Embryonic facial prominence (tissue), 1 donor: Measurements from ENCODE around the gene PEX16.

Source experiments
- DNase-seq: peaks from one replicate; pipeline ENCODE4 v3.0.0-alpha.2; 2016; ENCODE audit errors: extremely low spot score

Gene PEX16

DNA sequence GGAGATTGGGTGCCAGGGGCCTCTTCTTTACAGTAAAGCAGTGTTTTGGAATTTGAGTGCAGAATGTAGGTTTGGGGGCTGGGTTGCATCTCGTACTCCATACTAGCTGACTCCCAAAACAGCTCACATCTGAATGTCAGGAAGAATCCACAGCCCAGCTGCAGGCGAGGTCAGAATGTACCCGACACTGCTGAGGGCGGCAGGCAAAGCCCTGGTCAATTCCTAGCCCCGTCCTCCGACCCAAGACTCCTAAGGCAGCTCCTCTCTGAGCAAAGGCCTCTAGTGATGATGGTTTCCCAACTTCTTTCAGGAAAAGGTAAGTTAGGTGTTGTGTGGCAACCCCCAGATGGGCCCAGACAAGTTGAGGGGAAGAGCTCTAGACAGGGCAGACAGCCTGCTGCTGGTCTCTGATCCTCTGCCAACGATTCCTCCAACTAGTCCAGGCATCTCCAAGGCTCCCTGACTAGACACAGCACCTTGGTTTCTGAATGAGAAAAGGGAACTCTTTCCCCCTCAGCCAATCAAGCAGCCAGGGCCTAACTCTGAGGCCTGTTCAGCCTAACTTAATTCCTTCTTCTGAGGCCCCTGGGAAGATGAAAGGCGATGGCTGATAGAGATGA, 13.4 kb upstream of the PEX16 start:
- DNase-seq = no peak

DNA sequence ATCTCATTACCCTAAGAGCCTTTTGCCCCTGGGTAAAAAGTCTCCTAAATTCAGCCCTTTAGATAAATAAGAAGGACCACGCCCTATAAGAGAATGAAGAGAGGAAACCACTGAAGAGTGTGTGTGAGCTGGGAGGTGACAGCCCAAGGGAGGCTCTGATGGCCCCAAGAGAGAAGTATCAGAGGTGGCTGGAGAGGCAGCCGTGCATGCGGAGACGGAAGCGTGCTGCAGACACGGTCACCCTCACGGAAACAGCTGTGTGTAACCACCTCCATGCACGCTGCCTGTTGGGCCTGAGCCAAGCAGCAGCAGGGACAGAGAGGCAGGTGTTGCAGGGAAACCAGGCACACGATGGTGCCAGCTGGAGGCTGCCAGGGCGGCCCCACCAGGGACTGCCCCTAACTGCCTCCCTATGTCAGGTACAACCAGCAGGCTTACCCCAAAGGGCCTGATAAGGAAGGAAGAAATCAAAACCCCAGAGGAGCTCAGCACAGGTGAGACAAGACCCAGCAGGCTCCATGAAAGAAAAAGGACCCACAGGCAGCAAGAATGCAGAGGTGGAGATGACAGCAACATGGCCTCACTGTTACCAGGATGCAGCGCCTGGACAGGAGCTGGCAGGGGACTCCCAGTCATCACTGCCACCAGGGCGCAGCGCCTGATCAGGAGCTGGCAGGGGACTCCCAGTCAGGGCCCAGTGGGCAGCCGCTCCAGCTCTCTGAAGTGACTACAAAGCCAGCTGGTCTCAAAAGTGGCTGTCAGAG, 12.5 kb upstream of the PEX16 start:
- DNase-seq = no peak

DNA sequence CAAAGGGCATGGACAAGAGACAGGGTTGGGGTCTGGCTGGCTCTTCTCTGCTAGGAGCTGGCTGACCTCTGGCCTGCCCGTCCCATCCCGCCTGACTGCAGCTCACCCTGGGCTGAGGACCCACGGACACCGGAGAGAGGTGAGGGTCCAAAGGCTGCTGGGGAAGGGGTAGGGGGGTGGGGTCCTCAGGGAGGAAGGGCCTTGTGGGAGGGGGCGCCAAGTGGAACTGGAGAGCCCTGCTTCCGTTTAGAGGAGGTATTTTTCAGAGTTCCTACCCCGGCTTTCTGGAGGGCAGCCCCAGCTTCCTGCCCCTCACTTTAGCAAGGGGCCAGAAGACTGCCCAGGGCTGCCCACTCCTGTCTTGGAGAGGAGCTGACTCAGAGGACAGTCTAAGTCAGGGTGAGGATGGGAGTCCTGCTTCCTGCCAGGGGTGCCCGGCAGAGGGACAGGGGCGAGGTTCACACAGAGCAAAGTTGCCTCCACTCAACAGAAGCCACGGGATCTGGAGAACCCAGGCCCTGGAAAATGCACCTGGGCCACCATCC, 11.9 kb upstream of the PEX16 start:
- DNase-seq = no peak

DNA sequence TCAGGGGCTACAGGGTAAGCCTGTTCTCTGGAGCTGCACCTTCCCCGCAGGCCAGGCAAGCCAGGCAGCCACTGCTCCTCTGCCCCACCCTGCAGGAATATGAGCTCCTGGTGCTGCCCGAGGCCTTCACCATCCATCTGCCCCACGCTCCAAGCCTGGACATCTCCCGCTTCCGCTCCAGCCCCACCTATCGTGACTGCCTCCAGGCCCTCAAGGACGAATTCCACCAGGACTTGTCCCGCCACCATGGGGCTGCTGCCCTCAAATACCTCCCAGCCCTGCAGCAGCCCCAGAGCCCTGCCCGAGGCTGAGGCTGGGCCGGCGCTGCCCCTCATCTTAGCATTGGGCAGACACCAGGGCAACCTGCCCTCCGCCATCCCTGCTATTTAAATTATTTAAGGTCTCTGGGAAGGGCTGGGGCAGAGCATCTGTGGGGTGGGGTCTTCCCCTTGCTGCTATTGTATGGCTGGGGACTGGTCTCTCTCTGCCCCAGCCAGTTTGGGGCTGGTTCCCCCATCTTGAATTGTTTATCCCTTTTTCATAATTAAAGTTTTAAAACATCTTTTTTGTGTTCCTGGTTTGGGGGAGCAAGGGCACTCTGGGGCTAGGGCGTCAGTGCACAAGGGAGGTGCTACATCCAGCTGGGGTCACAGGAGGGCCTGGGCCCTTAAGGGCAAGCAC, 11.0 kb upstream of the PEX16 start:
- no peak for DNase-seq

DNA sequence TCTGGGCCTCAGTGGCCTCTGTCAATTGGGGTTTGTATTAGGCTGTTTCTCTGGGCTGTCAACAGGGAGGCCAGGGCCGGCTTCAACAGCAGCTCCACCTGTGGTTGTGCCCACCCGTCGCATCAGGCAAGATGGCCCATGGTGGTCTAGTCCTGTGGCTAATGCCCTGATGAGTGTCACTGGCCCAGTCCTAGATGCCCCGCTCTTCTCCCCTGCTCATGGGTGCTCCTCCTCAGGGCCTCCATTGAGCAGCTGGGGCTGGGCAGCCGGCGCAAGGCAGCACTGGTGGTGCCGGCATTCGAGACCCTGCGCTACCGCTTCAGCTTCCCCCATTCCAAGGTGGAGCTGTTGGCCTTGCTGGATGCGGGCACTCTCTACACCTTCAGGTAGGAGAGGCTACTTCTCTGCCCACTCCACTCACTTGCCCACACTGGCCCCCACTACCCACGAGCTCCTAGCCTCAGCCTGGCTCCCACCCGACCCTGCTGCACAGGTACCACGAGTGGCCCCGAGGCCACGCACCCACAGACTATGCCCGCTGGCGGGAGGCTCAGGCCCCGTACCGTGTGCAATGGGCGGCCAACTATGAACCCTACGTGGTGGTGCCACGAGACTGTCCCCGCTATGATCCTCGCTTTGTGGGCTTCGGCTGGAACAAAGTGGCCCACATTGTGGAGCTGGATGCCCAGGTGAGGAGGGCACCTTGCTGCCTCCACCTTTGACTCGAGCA, 10.2 kb upstream of the PEX16 start:
- DNase-seq = no peak

DNA sequence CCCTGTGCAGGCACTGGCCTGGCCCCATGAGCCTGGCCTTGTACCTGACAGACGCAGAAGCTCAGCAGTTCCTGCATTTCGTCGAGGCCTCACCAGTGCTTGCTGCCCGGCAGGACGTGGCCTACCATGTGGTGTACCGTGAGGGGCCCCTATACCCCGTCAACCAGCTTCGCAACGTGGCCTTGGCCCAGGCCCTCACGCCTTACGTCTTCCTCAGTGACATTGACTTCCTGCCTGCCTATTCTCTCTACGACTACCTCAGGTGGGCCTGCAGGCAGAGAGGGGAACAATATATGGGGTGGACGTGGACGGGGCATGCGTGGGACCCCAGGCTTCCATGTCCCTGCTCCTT, 9.6 kb upstream of the PEX16 start:
- DNase-seq = no peak

DNA sequence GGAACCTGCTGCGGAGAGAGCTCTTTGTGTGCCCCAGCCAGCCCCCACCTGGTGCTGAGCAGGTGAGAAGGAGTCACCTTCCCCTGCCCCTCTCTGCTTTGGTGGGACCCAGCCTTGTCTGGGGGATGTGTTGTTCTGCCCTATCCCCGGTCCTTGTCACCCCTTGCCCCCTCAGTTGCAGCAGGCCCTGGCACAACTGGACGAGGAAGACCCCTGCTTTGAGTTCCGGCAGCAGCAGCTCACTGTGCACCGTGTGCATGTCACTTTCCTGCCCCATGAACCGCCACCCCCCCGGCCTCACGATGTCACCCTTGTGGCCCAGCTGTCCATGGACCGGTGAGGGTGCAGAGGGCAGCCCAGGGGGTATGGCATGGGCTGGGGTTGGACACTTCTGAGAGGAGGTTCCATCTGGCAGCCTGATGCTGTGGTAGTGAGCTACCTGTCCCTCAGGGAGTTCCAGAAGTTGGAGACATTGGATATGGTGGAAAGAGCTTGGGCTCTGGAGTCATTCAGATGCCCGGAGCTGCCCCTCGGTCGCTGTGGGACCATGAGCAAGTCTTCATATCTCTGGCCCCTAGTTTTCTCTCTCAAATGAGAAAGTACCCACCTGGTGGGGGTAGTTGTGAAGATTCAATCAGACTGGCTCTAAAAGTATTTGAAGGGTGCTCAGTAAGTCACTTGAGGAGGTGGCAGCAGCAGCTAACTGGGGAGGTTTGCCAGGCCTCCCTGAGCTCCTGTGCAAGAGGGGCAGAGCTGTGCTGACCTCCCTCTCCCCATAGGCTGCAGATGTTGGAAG, 9.1 kb upstream of the PEX16 start:
- no peak for DNase-seq

DNA sequence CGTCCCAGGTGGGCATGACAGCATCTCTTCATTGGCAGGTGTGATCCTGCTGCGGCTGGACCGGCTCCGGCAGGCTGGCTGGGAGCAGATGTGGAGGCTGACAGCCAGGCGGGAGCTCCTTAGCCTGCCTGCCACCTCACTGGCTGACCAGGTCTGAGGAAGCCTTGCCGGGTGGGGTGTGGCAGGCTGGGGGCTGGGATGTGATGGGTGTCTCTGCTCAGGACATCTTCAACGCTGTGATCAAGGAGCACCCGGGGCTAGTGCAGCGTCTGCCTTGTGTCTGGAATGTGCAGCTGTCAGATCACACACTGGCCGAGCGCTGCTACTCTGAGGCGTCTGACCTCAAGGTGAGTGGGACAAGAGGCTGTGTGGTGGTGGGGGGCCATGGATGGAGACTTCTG, 8.3 kb upstream of the PEX16 start:
- no peak for DNase-seq

DNA sequence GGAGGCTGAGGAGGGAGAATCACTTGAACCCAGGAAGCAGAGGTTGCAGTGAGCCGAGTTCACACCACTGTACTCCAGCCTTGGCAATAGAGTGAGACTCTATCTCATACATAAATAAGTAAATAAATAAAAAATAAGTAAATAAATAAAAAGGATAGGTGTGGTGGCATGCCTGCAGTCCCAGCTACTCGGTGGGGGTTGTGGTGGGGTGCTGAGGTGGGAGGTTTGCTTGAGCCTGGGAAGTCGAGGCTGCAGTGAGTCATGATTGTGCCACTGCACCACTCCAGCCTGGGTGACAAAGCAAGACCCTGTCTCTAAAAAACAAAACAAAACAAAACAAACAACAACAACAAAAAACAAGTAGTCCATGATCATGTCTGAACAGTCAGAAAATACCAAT, 7.9 kb upstream of the PEX16 start:
- no peak for DNase-seq

DNA sequence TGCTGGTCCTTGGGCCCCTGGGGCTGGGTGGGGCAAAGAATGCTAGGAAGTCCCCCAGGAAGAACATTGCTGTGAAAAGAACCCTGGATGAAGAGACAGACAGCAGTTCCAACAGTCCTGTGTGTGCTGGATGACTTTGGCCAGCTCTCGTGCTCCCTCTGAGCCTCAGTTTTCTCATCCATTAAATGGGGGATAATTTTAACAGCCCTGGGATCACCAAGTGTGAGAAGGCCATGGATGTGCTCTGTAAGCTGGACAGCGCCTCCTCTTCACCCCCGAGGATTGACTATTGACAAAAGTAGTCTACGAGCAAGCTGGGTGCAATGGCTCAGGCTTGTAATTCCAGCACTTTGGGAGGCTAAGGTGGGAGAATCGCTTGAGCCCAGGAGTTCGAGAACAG, 7.2 kb upstream of the PEX16 start:
- DNase-seq = no peak

DNA sequence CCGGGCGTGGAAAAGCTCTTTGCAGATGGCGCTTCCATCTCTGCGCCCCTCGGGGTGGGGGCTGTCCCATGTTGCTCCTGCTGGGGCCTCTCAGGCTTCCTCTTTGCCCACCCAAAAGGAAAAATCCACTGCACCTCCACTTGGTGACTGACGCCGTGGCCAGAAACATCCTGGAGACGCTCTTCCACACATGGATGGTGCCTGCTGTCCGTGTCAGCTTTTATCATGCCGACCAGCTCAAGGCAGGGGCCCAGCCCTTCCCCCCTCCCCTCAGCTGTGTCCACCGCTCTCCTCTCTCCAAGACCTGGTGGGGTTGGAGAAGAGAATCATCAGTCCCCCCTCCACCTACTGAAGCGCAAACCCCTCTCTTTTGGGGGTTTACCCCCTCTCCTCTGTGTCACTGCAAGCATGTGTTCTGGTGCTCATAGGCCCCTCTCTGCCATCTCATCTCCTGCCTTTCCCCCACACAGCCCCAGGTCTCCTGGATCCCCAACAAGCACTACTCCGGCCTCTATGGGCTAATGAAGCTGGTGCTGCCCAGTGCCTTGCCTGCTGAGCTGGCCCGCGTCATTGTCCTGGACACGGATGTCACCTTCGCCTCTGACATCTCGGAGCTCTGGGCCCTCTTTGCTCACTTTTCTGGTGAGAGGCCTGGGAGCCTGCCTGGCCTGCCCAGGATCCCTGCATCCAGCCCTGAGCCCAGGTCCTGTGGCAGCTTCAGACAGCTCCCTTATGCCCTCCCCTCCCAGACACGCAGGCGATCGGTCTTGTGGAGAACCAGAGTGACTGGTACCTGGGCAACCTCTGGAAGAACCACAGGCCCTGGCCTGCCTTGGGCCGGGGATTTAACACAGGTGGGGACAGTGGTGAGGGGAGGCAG, 6.6 kb upstream of the PEX16 start:
- no peak for DNase-seq

DNA sequence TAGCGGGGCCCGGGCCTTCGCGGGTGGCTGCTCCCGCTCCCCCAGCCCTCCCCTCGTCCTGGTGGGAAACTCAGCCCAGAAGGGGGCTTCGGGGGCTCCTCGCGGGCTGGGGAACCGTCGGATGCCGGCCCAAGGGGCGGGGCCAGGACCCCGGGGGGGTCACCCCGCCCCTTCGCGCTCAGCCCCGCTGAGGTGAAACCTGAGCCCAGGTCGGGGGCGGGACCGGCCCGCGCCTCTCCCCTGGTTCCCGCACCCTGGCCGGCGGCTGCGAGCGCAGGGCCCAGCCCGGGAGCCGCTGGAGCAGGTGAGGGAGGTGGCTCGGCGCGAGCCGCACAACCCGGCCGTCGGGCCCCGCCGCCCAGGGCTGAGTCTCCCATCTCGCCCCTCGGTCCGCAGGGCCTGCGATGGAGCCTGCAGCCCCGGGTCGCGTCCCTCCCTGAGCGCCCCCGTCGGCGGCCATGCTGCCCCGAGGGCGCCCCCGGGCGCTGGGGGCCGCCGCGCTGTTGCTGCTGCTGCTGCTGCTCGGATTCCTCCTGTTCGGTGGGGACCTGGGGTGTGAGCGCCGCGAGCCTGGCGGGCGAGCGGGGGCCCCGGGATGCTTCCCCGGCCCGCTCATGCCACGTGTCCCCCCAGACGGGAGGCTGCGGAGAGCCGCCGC, 4.9 kb upstream of the PEX16 start, which contains the start of gene LARGE2:
TSS of gene LARGE2 (plus strand) at position 232 of the 658 bp plus-strand sequence. CDS start at position 459, 227 bp downstream.
- no peak for DNase-seq

DNA sequence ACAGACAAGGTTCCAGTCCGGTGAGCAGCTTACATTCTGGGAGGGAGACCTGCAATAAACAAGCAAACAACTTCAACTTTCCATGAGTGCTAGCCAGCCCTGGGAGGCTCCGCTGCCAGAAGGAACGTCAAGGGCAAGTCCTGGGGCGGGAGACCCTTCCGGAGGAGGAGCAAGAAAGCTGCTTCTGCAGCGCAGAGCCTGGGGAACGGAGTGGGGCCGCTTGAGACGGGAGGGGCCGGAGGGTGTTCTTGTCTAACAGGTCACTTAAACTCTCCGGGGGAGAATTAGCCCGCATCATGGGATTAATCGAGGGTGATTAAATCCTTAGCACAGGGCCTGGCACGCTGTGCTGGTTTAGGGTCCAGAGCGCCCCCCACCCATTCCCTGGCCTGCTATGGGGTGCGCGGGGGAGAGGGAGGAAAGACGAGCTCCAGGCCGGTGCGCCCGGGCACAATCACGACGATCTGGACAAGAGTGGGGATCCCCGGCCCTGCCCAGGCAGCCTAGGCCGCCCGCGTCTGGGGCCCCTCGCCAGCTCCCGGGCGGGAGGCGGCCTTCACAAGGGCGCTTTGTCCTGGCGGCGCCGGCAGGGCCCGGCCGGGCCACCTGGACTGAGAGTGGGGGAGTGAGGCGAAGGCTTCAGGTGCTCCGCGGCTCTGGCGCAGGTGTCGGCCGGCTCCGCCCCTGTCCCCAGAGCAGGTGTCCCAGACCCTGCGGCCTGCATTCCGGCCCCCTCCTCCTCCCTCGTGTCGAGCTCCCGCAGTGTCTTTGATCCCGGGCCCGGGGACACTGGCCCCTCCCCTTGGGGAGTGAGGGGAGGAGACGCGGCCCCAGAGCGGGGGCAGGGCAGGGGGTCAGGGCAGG, 4.1 kb upstream of the PEX16 start:
- no peak for DNase-seq

DNA sequence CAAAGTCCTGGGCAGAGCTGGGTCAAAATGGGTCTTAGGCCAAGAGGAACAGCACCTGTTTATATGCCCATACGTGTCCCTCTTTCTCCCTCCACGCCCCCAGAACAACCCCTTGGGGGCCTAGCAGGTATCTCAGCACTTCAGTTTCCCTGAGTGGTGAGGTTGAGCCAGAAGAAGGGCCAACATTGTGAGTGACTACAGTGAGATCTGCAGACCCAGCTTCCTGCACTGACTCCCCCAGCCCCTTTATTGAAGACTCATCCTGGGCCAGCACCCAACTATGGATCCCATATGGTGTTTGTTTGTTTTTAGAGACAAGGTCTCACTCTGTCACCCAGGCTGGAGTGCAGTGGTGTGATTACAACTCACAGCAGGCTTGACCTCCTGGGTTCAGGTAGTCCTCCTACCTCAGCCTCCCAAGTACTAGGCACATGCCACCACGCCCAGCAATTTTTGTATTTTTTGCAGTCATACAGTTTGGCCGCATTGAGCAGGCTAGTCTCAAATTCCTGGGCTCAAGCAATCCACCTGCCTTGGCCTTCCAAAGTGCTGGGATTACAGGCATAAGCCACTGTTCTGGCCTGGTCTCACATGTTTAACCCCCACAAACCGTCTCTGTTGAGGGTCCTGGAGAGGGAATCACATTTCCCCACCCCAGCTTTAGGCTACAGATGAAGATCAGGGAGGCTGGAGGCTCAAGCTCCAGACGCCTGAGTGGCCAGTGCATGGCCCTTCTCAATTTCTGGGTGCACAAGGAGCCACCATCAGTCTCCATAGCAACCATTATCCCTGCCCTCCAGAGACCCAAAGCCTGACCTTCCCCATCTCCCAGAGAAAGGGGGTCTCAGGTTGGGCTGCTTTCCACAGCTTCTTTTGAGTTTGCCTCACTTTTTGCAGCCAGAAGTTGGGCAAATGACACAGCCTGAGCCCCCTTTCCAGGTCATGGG, 3.1 kb upstream of the PEX16 start:
- DNase-seq = peak; percentile 4

DNA sequence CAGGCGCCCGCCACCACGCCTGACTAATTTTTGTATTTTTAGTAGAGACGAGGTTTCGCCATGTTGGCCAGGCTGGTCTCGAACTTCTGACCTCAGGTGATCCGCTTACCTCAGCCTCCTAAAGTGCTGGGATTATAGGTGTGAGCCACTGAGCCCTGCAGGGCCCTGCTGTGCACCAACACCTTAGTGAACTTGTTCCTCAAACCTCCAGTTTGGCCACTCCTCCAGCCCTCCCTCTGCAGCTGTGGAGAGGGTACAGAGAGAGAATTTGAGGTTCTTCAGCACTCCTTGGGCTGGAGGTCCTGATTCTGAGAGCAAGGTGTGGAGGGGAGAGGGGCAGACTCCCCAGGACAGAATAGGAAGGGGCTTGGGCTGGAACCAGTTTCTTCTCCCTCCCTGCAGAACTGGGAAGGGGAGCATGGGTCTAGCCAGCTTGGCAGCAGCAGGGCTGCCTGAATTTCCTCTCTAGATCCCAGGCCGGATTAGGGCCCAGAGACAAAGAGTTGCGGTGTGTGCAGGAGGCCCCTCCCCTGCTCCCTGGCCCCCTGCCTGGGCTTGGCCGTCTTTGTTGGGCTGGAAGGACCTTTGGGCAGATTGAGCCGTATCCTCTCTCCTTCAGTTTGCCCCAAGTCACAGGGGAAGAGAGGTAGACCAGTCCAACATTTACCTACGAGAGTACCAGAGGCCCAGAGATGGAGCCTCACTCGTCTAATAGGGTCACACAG, 2.3 kb upstream of the PEX16 start:
- no peak for DNase-seq

DNA sequence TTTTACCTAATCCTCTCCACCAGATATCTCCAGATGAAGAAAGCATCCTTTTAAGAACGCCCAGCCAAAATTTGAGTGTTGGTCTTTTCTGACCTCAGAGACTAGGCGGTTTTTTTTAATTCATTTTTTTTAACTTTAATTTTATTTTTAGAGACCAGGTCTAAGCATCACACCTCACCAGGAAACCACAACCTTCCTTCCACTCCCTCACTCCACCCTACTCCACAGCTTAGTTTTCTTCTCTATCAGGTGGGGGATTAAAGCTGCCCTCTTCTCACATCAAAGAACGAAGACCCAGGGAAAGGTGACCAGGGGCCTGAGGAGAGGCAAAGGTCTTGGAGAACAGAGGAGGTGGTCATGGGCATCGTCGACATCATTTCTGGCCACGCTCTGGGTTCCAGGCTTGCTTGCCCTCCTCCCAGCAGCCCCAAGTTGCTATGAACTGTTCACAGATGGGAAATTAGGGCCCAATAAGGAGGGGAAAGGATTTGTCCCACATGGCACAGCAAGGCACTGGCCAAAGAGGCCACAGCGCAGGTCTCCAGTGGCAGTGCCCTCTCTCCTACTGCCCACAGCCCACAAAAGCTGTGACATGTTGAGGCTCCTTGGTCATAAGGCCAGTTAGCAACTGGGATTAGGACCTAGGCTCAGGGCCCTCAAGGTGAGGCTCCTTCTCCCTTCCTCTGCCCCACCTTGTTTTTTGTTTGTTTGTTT, 1.4 kb upstream of the PEX16 start:
- no peak for DNase-seq
